Activated effector memory CD4-positive, alpha-beta T cell treated with anti-CD3 and anti-CD28 coated beads, Interleukin-2, amount 50 U/mL, for 16 hours (primary cell): ENCODE measurements around the gene ANO6.
"Not testable (repeated sequence)": the region's sequence is repeated elsewhere in the genome, so short reads cannot be mapped to it uniquely, and the experiment has no call there.

Source experiments
- DNase-seq: peaks from one replicate; pipeline ENCODE4 v3.0.0-alpha.2; 2020

ANO6 gene

GRCh38 chr12:45317261-45317660 lies 101.4 kb downstream of the ANO6 start:
- not testable (repeated sequence) for DNase-seq

- DNase-seq = no peak
Measured at GRCh38 chr12:45322810-45323209, 106.9 kb downstream of the ANO6 start.

GRCh38 chr12:45324391-45324790 lies 108.5 kb downstream of the ANO6 start:
- DNase-seq = no peak

GRCh38 chr12:45326358-45326975 lies 110.6 kb downstream of the ANO6 start:
- no peak for DNase-seq

GRCh38 chr12:45327823-45328383 lies 112.0 kb downstream of the ANO6 start:
- no peak for DNase-seq

- DNase-seq = no peak
Measured at GRCh38 chr12:45329238-45329637, 113.3 kb downstream of the ANO6 start.

- DNase-seq = no peak
Measured at GRCh38 chr12:45329702-45330101, 113.8 kb downstream of the ANO6 start.

- no peak for DNase-seq
Measured at GRCh38 chr12:45331552-45331951, 115.7 kb downstream of the ANO6 start.

GRCh38 chr12:45334396-45334795 lies 118.5 kb downstream of the ANO6 start:
- DNase-seq = no peak

- DNase-seq = no peak
Measured at GRCh38 chr12:45336331-45336730, 120.4 kb downstream of the ANO6 start.

- no peak for DNase-seq
Measured at GRCh38 chr12:45336762-45337596, 121.1 kb downstream of the ANO6 start.

- DNase-seq = no peak
Measured at GRCh38 chr12:45337835-45338234, 121.9 kb downstream of the ANO6 start.

GRCh38 chr12:45338272-45338671 lies 122.4 kb downstream of the ANO6 start:
- no peak for DNase-seq

- no peak for DNase-seq
Measured at GRCh38 chr12:45339035-45339434, 123.1 kb downstream of the ANO6 start.

GRCh38 chr12:45342171-45342570 lies 126.3 kb downstream of the ANO6 start:
- no peak for DNase-seq

GRCh38 chr12:45342848-45343247 lies 127.0 kb downstream of the ANO6 start:
- DNase-seq = no peak

- no peak for DNase-seq
Measured at GRCh38 chr12:45343269-45344051, 127.6 kb downstream of the ANO6 start.

GRCh38 chr12:45348311-45348710 lies 132.4 kb downstream of the ANO6 start:
- DNase-seq = no peak

- no peak for DNase-seq
Measured at GRCh38 chr12:45348986-45349385, 133.1 kb downstream of the ANO6 start.

GRCh38 chr12:45349916-45350315 lies 134.0 kb downstream of the ANO6 start:
- DNase-seq = no peak

GRCh38 chr12:45350861-45351260 lies 135.0 kb downstream of the ANO6 start:
- DNase-seq = no peak

GRCh38 chr12:45351921-45352670 lies 136.2 kb downstream of the ANO6 start:
- DNase-seq = no peak

GRCh38 chr12:45353944-45354343 lies 138.0 kb downstream of the ANO6 start:
- DNase-seq = no peak
